Caco-2 (cell line): ENCODE data around the gene PIK3IP1. TPM values are rescaled to one million over a fixed set of nuclear protein-coding genes. Genes with fewer than 3 reads are reported as not detected.

Experiments used
- Bru-seq: library from RNA; stranded (reverse); fragments of 400-500 nt; gene quantifications from one replicate; lab custom pipeline; 2021; lab: Mats Ljungman, UMichigan
- BruChase-seq, 2 experiments: library from RNA; stranded (reverse); fragments of 400-500 nt; gene quantifications; one replicate each; lab custom pipeline; 2021; lab: Mats Ljungman, UMichigan
- BruUV-seq: library from RNA; stranded (reverse); fragments of 400-500 nt; replicated peaks from 2 replicates; lab custom pipeline; 2021; lab: Mats Ljungman, UMichigan
- CTCF ChIA-PET: fragments of 300-600 bp; sonication (Branson Sonifier 250); formaldehyde crosslinking; loops from one replicate; lab custom pipeline; 2022; ENCODE audit warnings: antibody characterized with exemption; lab: Charles Lee
- POLR2A ChIA-PET: fragments of 300-600 bp; sonication (Branson Sonifier 250); formaldehyde crosslinking; loops from one replicate; lab custom pipeline; 2022; ENCODE audit warnings: antibody characterized with exemption; lab: Charles Lee
- DNase-seq, 2 experiments: peaks; one replicate each; pipeline versions ENCODE4 v3.0.0 to v3.0.0-alpha.2; 2020 to 2022
- H3K27me3 ChIP-seq: replicated peaks from 2 replicates; pipeline ENCODE4 v1.6.0; 2011; ENCODE audit warnings: low read length; ENCODE audit not compliant: control insufficient read depth, insufficient read depth
- H3K36me3 ChIP-seq: 2 replicates; pipeline ENCODE4 v1.5.1; 2011; ENCODE audit warnings: low read length; ENCODE audit not compliant: control insufficient read depth, insufficient read depth
- H3K4me1 ChIP-seq: fragments of 250-450 bp; sonication (Bioruptor Pico); 2 replicates; pipeline ENCODE4 v1.5.1; 2020; ENCODE audit warnings: mild to moderate bottlenecking
- H3K4me3 ChIP-seq: 2 replicates; pipeline ENCODE4 v1.5.1; 2011; ENCODE audit warnings: low read depth, mild to moderate bottlenecking, control low read depth, low read length
- H3K9me3 ChIP-seq: fragments of 250-450 bp; sonication (Bioruptor Pico); 2 replicates; pipeline ENCODE4 v1.5.1; 2020; ENCODE audit warnings: mild to moderate bottlenecking, moderate library complexity
- H3K27ac Mint-ChIP-seq: one replicate; pipeline ENCODE4 v1.8.0; 2022; ENCODE audit warnings: mixed read lengths; ENCODE audit not compliant: unreplicated experiment
- H3K27me3 Mint-ChIP-seq: one replicate; pipeline ENCODE4 v1.8.0; 2022; ENCODE audit warnings: mixed read lengths; ENCODE audit not compliant: insufficient read depth, unreplicated experiment
- H3K36me3 Mint-ChIP-seq: one replicate; pipeline ENCODE4 v1.8.0; 2022; ENCODE audit warnings: mild to moderate bottlenecking, mixed read lengths; ENCODE audit not compliant: insufficient read depth, unreplicated experiment
- H3K4me1 Mint-ChIP-seq: one replicate; pipeline ENCODE4 v1.8.0; 2022; ENCODE audit warnings: low read depth, mixed read lengths; ENCODE audit not compliant: unreplicated experiment
- H3K4me3 Mint-ChIP-seq: one replicate; pipeline ENCODE4 v1.8.0; 2022; ENCODE audit warnings: mild to moderate bottlenecking, moderate library complexity, mixed read lengths; ENCODE audit not compliant: unreplicated experiment
- H3K9me3 Mint-ChIP-seq: one replicate; pipeline ENCODE4 v1.8.0; 2022; ENCODE audit warnings: mixed read lengths; ENCODE audit not compliant: unreplicated experiment
- CTCF ChIP-seq, 2 experiments: fragments of 200-600 bp in 1 of 2; IDR thresholded peaks; 1 replicate in 1 of 2; 2 replicates in 1 of 2; pipeline versions ENCODE4 v1.5.1 to v1.8.0; 2011 to 2022; ENCODE audit warnings: antibody characterized with exemption in 1 of 2, control low read depth in 1 of 2, inconsistent platforms in 1 of 2, low read depth in 1 of 2, low read length in 1 of 2, mild to moderate bottlenecking in 1 of 2, moderate library complexity in 1 of 2; ENCODE audit not compliant: insufficient read depth in 1 of 2, severe bottlenecking in 1 of 2, unreplicated experiment in 1 of 2
- intact Hi-C: fragments of 100-400 bp; cut with micrococcal nuclease; formaldehyde crosslinking; loops from one replicate; pipeline ENCODE4 v1.10.0; 2022; ENCODE audit not compliant: unreplicated experiment
- long read RNA-seq: library from polyadenylated mRNA; stranded (forward); transcript quantifications from one replicate; pipeline ENCODE4 v2.0.0, GENCODE V29; 2022
- total RNA-seq: library from RNA; stranded (reverse); gene quantifications from 2 replicates; pipeline ENCODE4 v1.2.3, GENCODE V29; 2022

PIK3IP1 gene
- total RNA-seq, result 0.68 and 0.72 TPM in 2 replicates
- Bru-seq, nascent RNA, result percentile 29 among the genes with signal in this experiment
- percentile 29 among the genes with signal in this experiment for BruChase-seq, experiment 1, labeled RNA remaining after a 2-hour chase
- BruChase-seq, experiment 2, labeled RNA remaining after a 6-hour chase, result percentile 19 among the genes with signal in this experiment
- long read RNA-seq, result 0 reads

DNA sequence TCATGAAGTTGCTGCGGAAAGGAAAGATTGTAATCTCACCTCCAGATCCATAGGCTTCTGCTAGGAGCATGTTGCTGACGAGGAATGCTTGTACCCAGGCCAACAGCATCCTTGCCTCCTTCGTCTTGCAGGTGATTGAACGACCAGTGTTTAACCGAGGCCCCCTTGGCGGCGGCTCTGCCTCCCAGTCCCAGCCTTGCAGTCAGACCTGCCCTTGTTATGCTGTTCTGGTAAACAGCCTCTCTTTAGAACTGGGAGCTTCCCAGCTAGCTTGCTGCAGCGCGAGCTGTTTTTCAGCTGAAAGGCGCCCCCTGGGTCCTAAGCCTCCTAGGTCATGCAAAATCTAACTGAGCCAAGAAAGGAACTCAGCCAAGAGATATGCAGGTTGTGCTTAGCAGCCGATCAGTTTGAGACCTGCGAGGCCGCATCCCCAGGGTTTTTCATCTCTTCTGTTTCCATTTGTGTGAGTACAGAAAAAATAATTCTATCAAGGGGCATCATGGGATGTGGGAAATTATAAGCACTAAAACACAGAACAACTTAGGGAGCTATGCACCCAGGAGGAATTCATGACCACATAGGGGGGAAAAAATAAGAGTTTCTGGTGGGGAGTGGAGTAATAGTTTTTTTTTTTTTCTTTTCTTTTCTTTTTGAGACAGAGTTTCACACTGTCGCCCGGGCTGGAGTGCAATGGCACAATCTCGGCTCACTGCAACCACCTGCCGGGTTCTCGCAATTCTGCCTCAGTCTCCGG, at the start of gene PIK3IP1:
TSS of gene PIK3IP1 (minus strand) at position 253 of the 754 bp plus-strand sequence. CDS start at position 109, 144 bp downstream.
- peak; percentile 58 to 60 for TF ChIP-seq CTCF (IDR thresholded peaks at IDR 0.05; ENCODE audit: insufficient read depth in 1 of 2, low read depth in 1 of 2, low read length in 1 of 2, severe bottlenecking in 1 of 2, unreplicated experiment in 1 of 2)
- Histone ChIP-seq H3K4me1 (peaks cover 18% of the 10 kb centered on the region; the same call in 1 of the 2 replicates), H3K9me3 (no peaks in the 10 kb centered on the region), H3K27me3 (no peaks in the 10 kb centered on the region), H3K36me3 (no peaks in the 10 kb centered on the region), H3K4me3 (peak within 1 kb of the TSS; percentile 66)
- peak; percentile 78 to 83 for DNase-seq
- intact Hi-C loops, result loop anchor here (1.0 to 5.0 kb wide), 3 partner anchors 21 to 80 kb away; partner anchors contain the start of gene LIMK2
- no TSS peak for BruUV-seq
- Mint-ChIP-seq H3K36me3 (peaks cover 5% of the 10 kb centered on the region), H3K4me3 (peak within 1 kb of the TSS; percentile 90), H3K4me1 (peaks cover 14% of the 10 kb centered on the region), H3K27me3 (no peaks in the 10 kb centered on the region), H3K9me3 (no peaks in the 10 kb centered on the region), H3K27ac (no peak within 1 kb of the TSS)
- CTCF ChIA-PET, result interaction anchor here (1.0 to 2.1 kb wide), 12 partner anchors 10 to 625 kb away, joined by 3 to 20 read pairs (median 5); partner anchors contain the start of genes DUSP18, MORC2 and TUG1
- POLR2A ChIA-PET, result interaction anchor here (0.5 to 1.4 kb wide), 4 partner anchors 28 to 511 kb away, joined by 3 to 5 read pairs (median 4); partner anchors contain the start of gene PATZ1

GRCh38 chr22:31341386-31342088, 49.2 kb upstream of the PIK3IP1 start:
- H3K4me1 Mint-ChIP-seq, result peaks cover 36% of the 10 kb centered on the region
- no peak overlapping the region for H3K4me3 Mint-ChIP-seq
- intact Hi-C loops, result no loop called here
- no peak overlapping the region for H3K27ac Mint-ChIP-seq
- DNase-seq, result no peak
- no peaks in the 10 kb centered on the region for H3K27me3 ChIP-seq
- no peak overlapping the region for H3K4me3 ChIP-seq
- peaks cover 32% of the 10 kb centered on the region for H3K4me1 ChIP-seq
- no peak for TF ChIP-seq CTCF (IDR thresholded peaks at IDR 0.05; ENCODE audit: insufficient read depth in 1 of 2, low read depth in 1 of 2, low read length in 1 of 2, severe bottlenecking in 1 of 2, unreplicated experiment in 1 of 2)
- ChIA-PET CTCF (interaction anchor here (0.6 kb wide), 1 partner anchor 82 kb away, joined by 3 read pairs; no protein-coding TSS in a partner anchor), POLR2A (no interaction called here)
- peaks cover 58% of the 10 kb centered on the region for H3K36me3 Mint-ChIP-seq
- H3K9me3 ChIP-seq, result no peaks in the 10 kb centered on the region
- H3K36me3 ChIP-seq, result peaks cover 4% of the 10 kb centered on the region; the same call in 1 of the 2 replicates
- BruUV-seq, result no TSS peak
- no peaks in the 10 kb centered on the region for H3K27me3 Mint-ChIP-seq
- no peaks in the 10 kb centered on the region for H3K9me3 Mint-ChIP-seq
